T-helper 2 cell treated with Interferon-gamma antibody and Interleukin-4, amounts not matched to agents 100 ng/mL and 5 ng/mL, for 36 hours (primary cell): ENCODE results near the gene CSPG4. TPM values are rescaled to one million over a fixed set of nuclear protein-coding genes. Genes with fewer than 3 reads are reported as not detected.
"Not testable (repeated sequence)": the region's sequence is repeated elsewhere in the genome, so short reads cannot be mapped to it uniquely, and the experiment has no call there.

ENCODE experiments used
- intact Hi-C: fragments of 100-400 bp; cut with micrococcal nuclease; formaldehyde crosslinking; loops from one replicate; pipeline ENCODE4 v1.15.1; 2023
- total RNA-seq: library from RNA; stranded (reverse); gene quantifications from 2 replicates; pipeline ENCODE4 v1.2.3, GENCODE V29; 2022

CSPG4 gene
- not detected in 2 replicates for total RNA-seq

GRCh38 chr15:75712668-75713337, at the start of gene CSPG4:
Gene CSPG4, minus strand, starts transcription at chr15:75712848. Its CDS starts 93 bp downstream, at chr15:75712755.
- intact Hi-C loops, result no loop called here

- intact Hi-C loops, result not testable (repeated sequence)
Observed at GRCh38 chr15:75762357-75762718, 49.7 kb upstream of the CSPG4 start.

GRCh38 chr15:75761446-75762356, 49.1 kb upstream of the CSPG4 start:
- intact Hi-C loops, result no loop called here

GRCh38 chr15:75760704-75761435, 48.2 kb upstream of the CSPG4 start:
- intact Hi-C loops, result no loop called here

GRCh38 chr15:75760131-75760520, 47.5 kb upstream of the CSPG4 start:
- intact Hi-C loops, result not testable (repeated sequence)

GRCh38 chr15:75759416-75760130, 46.9 kb upstream of the CSPG4 start:
- intact Hi-C loops, result no loop called here

GRCh38 chr15:75758071-75758872, 45.6 kb upstream of the CSPG4 start:
- intact Hi-C loops, result no loop called here

- intact Hi-C loops, result not testable (repeated sequence)
Observed at GRCh38 chr15:75754871-75755270, 42.2 kb upstream of the CSPG4 start.

GRCh38 chr15:75753145-75753544, 40.5 kb upstream of the CSPG4 start:
- intact Hi-C loops, result no loop called here

GRCh38 chr15:75751891-75752290, 39.2 kb upstream of the CSPG4 start:
- intact Hi-C loops, result no loop called here

GRCh38 chr15:75751116-75751875, 38.6 kb upstream of the CSPG4 start:
- intact Hi-C loops, result no loop called here

- intact Hi-C loops, result no loop called here
Observed at GRCh38 chr15:75750261-75751050, 37.8 kb upstream of the CSPG4 start.

- intact Hi-C loops, result no loop called here
Observed at GRCh38 chr15:75749820-75750219, 37.2 kb upstream of the CSPG4 start.

GRCh38 chr15:75748882-75749281, 36.2 kb upstream of the CSPG4 start:
- intact Hi-C loops, result not testable (repeated sequence)

- intact Hi-C loops, result not testable (repeated sequence)
Observed at GRCh38 chr15:75747121-75747520, 34.5 kb upstream of the CSPG4 start.

- intact Hi-C loops, result no loop called here
Observed at GRCh38 chr15:75745305-75745704, 32.7 kb upstream of the CSPG4 start.

GRCh38 chr15:75742346-75742745, 29.7 kb upstream of the CSPG4 start:
- intact Hi-C loops, result not testable (repeated sequence)

GRCh38 chr15:75739791-75740190, 27.1 kb upstream of the CSPG4 start:
- intact Hi-C loops, result loop anchor here (5.0 to 10.0 kb wide), 2 partner anchors 165 to 287 kb away; partner anchors contain the start of genes FBXO22 and SIN3A
